ENCODE measurements around the gene MEA1. TPM values are rescaled to one million over a fixed set of nuclear protein-coding genes. Genes with fewer than 3 reads are reported as not detected.

The MEA1 gene
- total RNA-seq, 2 experiments from 2014 or later: 67.9 to 70.7 TPM

GRCh38 chr6:42989923-42990322, 23.8 kb downstream of the MEA1 start:
- ChIA-PET CTCF (ENCODE audit: unreplicated experiment) (no interaction called here), POLR2A (interaction anchor here (0.7 kb wide), 1 partner anchor 742 kb away, joined by 4 read pairs; no protein-coding TSS in a partner anchor)
- DNase-seq (ENCODE audit: low spot score): no peak
- no peaks in the 10 kb centered on the region for H4K20me1 ChIP-seq (ENCODE audit: insufficient read depth, low read length)
- H3K4me1 ChIP-seq (ENCODE audit: insufficient read depth, low read length, poor library complexity, severe bottlenecking): peaks cover 10% of the 10 kb centered on the region
- H3K4me2 ChIP-seq (ENCODE audit: low read length): no peak overlapping the region
- H3K36me3 ChIP-seq (ENCODE audit: insufficient read depth, low read length): peaks cover 20% of the 10 kb centered on the region; the same call in 1 of the 2 replicates
- intact Hi-C loops (cut with micrococcal nuclease; ENCODE audit: unreplicated experiment): no loop called here
- no peak overlapping the region for H3K4me3 ChIP-seq (ENCODE audit: low read depth, low read length, poor library complexity, severe bottlenecking)
- H3K9me2 ChIP-seq (ENCODE audit: insufficient read depth, low read length): no peaks in the 10 kb centered on the region
- H2AFZ ChIP-seq (ENCODE audit: low read length): no peak overlapping the region
- TF ChIP-seq EZH2phosphoT487 (IDR thresholded peaks at IDR 0.05; ENCODE audit: borderline replicate concordance, low read depth, low read length) (no peak), CTCF (conservative IDR thresholded peaks at IDR 0.05; ENCODE audit: low read length) (no peak)
- BruUV-seq (replicated peaks): no TSS peak
- H3K79me2 ChIP-seq (ENCODE audit: insufficient read depth, low read depth, low read length): peaks cover 7% of the 10 kb centered on the region; the same call in 1 of the 2 replicates
- H3K27ac ChIP-seq (ENCODE audit: low read depth, low read length, poor library complexity, severe bottlenecking): no peak overlapping the region
- no peaks in the 10 kb centered on the region for H3K9me3 ChIP-seq (ENCODE audit: low read length)

DNA sequence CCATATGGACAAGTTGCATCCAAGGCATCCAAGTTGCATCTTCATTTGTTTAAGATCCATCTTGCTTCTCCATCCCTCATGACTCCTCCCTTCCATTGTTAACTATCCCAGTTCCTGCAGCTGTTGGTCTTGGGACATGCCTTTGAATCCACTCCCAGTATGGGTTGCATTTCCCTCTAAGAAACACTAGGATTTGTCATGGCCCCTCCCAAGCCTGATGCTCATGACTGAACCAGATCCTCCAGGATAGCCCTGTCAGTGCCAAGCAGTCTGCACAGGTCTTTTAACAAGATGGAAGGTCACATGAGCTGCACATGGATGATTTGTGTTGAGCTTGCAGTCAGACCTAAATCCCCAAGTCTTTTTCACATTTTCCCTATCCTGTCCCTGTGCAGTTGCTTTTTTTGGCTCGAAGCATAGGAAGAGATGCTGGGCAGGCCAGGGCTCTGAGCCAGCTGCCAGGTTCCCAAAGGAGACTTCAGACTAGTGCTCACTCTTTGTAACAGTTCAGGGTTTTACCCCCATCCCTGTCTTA, 25.2 kb downstream of the MEA1 start:
- Histone ChIP-seq H3K9me3 (ENCODE audit: low read length) (no peaks in the 10 kb centered on the region), H3K4me1 (ENCODE audit: insufficient read depth, low read length, poor library complexity, severe bottlenecking) (peaks cover 15% of the 10 kb centered on the region), H3K79me2 (ENCODE audit: insufficient read depth, low read depth, low read length) (peaks cover 7% of the 10 kb centered on the region; the same call in 1 of the 2 replicates), H4K20me1 (ENCODE audit: insufficient read depth, low read length) (no peaks in the 10 kb centered on the region), H3K4me2 (ENCODE audit: low read length) (no peak overlapping the region), H2AFZ (ENCODE audit: low read length) (no peak overlapping the region), H3K9me2 (ENCODE audit: insufficient read depth, low read length) (no peaks in the 10 kb centered on the region), H3K4me3 (ENCODE audit: low read depth, low read length, poor library complexity, severe bottlenecking) (no peak overlapping the region), H3K27ac (ENCODE audit: low read depth, low read length, poor library complexity, severe bottlenecking) (no peak overlapping the region), H3K36me3 (ENCODE audit: insufficient read depth, low read length) (peaks cover 20% of the 10 kb centered on the region; the same call in 1 of the 2 replicates)
- BruUV-seq (replicated peaks): no TSS peak
- TF ChIP-seq CTCF (conservative IDR thresholded peaks at IDR 0.05; ENCODE audit: low read length) (no peak), EZH2phosphoT487 (IDR thresholded peaks at IDR 0.05; ENCODE audit: borderline replicate concordance, low read depth, low read length) (no peak)
- intact Hi-C loops (cut with micrococcal nuclease; ENCODE audit: unreplicated experiment): no loop called here
- CTCF ChIA-PET (ENCODE audit: unreplicated experiment): interaction anchor here (0.9 kb wide), 1 partner anchor 183 kb away, joined by 3 read pairs; no protein-coding TSS in a partner anchor
- POLR2A ChIA-PET: interaction anchor here (1.6 kb wide), 1 partner anchor 24 kb away, joined by 3 read pairs; no protein-coding TSS in a partner anchor
- no peak for DNase-seq (ENCODE audit: low spot score)

Data from OCI-LY7 (cell line).